ENCODE measurements around the gene IPO4.

The IPO4 gene

GRCh38 chr14:24184104-24184970 lies 4.3 kb downstream of the IPO4 start:
- in situ Hi-C loops (cut with HindIII; ENCODE audit: low pct_unique_long_range_greater_than_20kb, low sequenced_read_pairs): no loop called here
- DNase-seq (ENCODE audit: low read depth in 1 of 2, low spot score in 1 of 2): no peak
- no peak for TF ChIP-seq JUND (IDR thresholded peaks at IDR 0.05; ENCODE audit: low read depth)

- in situ Hi-C loops (cut with HindIII; ENCODE audit: low pct_unique_long_range_greater_than_20kb, low sequenced_read_pairs): no loop called here
- no peak for DNase-seq (ENCODE audit: low read depth in 1 of 2, low spot score in 1 of 2)
- TF ChIP-seq JUND (IDR thresholded peaks at IDR 0.05; ENCODE audit: low read depth): no peak
These were observed 5.6 kb downstream of the IPO4 start for GRCh38 chr14:24183014-24183481.

GRCh38 chr14:24182110-24182882 lies 6.3 kb downstream of the IPO4 start:
- no peak for TF ChIP-seq JUND (IDR thresholded peaks at IDR 0.05; ENCODE audit: low read depth)
- in situ Hi-C loops (cut with HindIII; ENCODE audit: low pct_unique_long_range_greater_than_20kb, low sequenced_read_pairs): no loop called here
- no peak for DNase-seq (ENCODE audit: low read depth in 1 of 2, low spot score in 1 of 2)

GRCh38 chr14:24181371-24182077 lies 7.1 kb downstream of the IPO4 start:
- no peak for DNase-seq (ENCODE audit: low read depth in 1 of 2, low spot score in 1 of 2)
- in situ Hi-C loops (cut with HindIII; ENCODE audit: low pct_unique_long_range_greater_than_20kb, low sequenced_read_pairs): no loop called here
- TF ChIP-seq JUND (IDR thresholded peaks at IDR 0.05; ENCODE audit: low read depth): no peak

- TF ChIP-seq JUND (IDR thresholded peaks at IDR 0.05; ENCODE audit: low read depth): no peak
- in situ Hi-C loops (cut with HindIII; ENCODE audit: low pct_unique_long_range_greater_than_20kb, low sequenced_read_pairs): no loop called here
- DNase-seq (ENCODE audit: low read depth in 1 of 2, low spot score in 1 of 2): no peak
These were observed 8.4 kb downstream of the IPO4 start for GRCh38 chr14:24179961-24180796.

GRCh38 chr14:24179294-24179960 lies 9.2 kb downstream of the IPO4 start:
- no peak for TF ChIP-seq JUND (IDR thresholded peaks at IDR 0.05; ENCODE audit: low read depth)
- no peak for DNase-seq (ENCODE audit: low read depth in 1 of 2, low spot score in 1 of 2)
- in situ Hi-C loops (cut with HindIII; ENCODE audit: low pct_unique_long_range_greater_than_20kb, low sequenced_read_pairs): no loop called here

- in situ Hi-C loops (cut with HindIII; ENCODE audit: low pct_unique_long_range_greater_than_20kb, low sequenced_read_pairs): no loop called here
- no peak for TF ChIP-seq JUND (IDR thresholded peaks at IDR 0.05; ENCODE audit: low read depth)
- DNase-seq (ENCODE audit: low read depth in 1 of 2, low spot score in 1 of 2): no peak
These were observed 10.0 kb downstream of the IPO4 start for GRCh38 chr14:24178399-24179178.

- DNase-seq (ENCODE audit: low read depth in 1 of 2, low spot score in 1 of 2): no peak
- TF ChIP-seq JUND (IDR thresholded peaks at IDR 0.05; ENCODE audit: low read depth): no peak
- in situ Hi-C loops (cut with HindIII; ENCODE audit: low pct_unique_long_range_greater_than_20kb, low sequenced_read_pairs): no loop called here
These were observed 10.7 kb downstream of the IPO4 start for GRCh38 chr14:24177891-24178290.

GRCh38 chr14:24177041-24177825 lies 11.4 kb downstream of the IPO4 start:
- no peak for TF ChIP-seq JUND (IDR thresholded peaks at IDR 0.05; ENCODE audit: low read depth)
- in situ Hi-C loops (cut with HindIII; ENCODE audit: low pct_unique_long_range_greater_than_20kb, low sequenced_read_pairs): no loop called here
- DNase-seq (ENCODE audit: low read depth in 1 of 2, low spot score in 1 of 2): no peak

GRCh38 chr14:24176599-24176998 lies 12.0 kb downstream of the IPO4 start:
- no peak for DNase-seq (ENCODE audit: low read depth in 1 of 2, low spot score in 1 of 2)
- in situ Hi-C loops (cut with HindIII; ENCODE audit: low pct_unique_long_range_greater_than_20kb, low sequenced_read_pairs): no loop called here
- TF ChIP-seq JUND (IDR thresholded peaks at IDR 0.05; ENCODE audit: low read depth): no peak
